GM21390 (cell line): ENCODE measurements around the gene LOC101059915.

Source experiments
- ATAC-seq: cut with Tn5 transposase; IDR thresholded peaks from one replicate; pipeline ENCODE4 v1.9.1; 2021; ENCODE audit not compliant: unreplicated experiment

Gene LOC101059915

GRCh38 chrX:71667328-71668247, at the start of gene LOC101059915:
Gene LOC101059915 (plus strand): TSS chrX:71667546.
- ATAC-seq: no peak

- ATAC-seq: no peak
Measured at GRCh38 chrX:71617742-71618141, 49.6 kb upstream of the LOC101059915 start.

DNA sequence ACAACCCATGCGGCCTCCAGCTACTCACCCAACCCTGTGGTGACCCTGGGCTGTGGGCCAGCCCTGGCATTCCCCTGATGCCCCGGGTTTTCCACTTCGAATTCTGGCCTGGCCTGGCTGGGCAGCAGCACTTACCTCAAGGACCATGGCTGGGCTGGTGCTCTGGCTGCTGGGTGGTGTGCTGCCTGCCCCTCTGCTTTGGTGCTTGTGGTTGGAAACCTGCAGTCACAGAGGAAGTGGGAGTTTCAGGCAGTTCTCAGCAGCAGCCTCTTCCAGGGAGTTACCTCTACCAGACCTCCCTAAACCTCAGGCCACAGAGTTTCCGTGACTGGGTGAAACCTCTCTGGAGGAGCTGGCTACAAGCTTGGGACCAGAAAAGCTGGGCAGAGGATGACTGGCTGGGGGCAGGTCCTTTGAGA, 49.0 kb upstream of the LOC101059915 start, which contains the start of gene CXCR3:
Gene CXCR3, minus strand, starts transcription at position 209 of the 419 bp plus-strand sequence. Its CDS starts 62 bp downstream, at position 147.
- ATAC-seq: peak; percentile 56

GRCh38 chrX:71618787-71619186, 48.6 kb upstream of the LOC101059915 start:
- no peak for ATAC-seq

DNA sequence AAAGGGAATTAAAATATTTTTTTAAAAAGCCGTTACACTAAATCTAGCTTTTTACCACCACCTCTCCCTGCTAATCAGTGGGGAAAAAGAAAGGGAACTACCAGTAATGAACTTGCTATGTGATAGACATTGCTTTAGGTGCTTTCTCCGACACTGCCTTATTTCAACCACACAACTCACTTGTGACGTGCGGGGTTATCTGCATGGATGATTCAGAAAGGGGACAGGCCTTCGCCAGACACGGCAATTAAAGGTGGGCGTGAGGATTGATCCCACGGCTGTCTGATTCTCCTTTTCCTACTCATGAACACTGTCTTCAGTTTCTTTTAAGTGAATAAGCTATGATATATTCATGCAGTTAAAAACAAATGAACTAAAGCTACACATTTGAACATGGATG, 48.2 kb upstream of the LOC101059915 start:
- no peak for ATAC-seq

- ATAC-seq: no peak
Measured at GRCh38 chrX:71619986-71620385, 47.4 kb upstream of the LOC101059915 start.

DNA sequence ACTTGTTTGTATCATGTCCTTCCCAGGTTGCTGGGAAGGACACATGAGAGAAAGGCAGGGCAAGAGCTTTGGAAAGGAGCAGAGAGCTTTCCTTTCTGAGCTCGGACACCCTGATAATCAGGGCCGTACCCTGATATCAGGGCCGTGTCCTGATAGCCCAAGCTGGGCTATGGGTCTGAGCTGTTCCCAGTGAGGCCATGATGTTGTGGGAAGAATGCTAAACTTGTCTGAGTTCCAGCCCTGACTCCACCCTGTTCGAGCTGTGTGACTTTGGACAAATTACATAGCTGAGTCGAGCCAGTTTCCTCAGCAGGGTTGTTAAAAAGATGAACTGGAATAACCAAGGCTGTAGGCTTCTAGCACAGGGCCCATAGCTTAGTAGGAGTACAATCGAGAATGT, 45.7 kb upstream of the LOC101059915 start:
- ATAC-seq: no peak

- no peak for ATAC-seq
Measured at GRCh38 chrX:71622032-71622575, 45.2 kb upstream of the LOC101059915 start.

GRCh38 chrX:71622576-71623450, 44.5 kb upstream of the LOC101059915 start:
- ATAC-seq: peak; percentile 53

GRCh38 chrX:71623714-71624113, 43.6 kb upstream of the LOC101059915 start:
- no peak for ATAC-seq

- no peak for ATAC-seq
Measured at GRCh38 chrX:71625471-71625870, 41.9 kb upstream of the LOC101059915 start.

DNA sequence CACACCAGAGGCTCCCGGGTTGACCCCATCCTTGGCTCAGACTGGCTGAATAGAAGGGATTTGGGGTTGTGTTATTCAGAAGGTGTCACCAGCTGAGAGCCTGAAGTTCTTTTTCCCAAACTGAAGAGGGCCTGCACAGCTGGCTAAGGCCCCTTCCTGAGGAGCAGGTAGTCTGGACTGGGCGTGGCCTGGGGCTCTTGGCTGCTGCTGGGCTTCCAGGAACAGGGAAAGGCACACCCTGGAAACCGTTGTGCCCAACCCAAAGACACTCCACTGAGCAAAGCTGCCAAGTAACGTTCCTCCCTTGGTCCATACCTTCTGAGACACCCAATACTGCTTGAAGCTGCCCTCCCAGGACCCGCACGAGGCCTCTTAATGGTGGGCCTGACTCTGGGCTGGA, 40.8 kb upstream of the LOC101059915 start:
- no peak for ATAC-seq

DNA sequence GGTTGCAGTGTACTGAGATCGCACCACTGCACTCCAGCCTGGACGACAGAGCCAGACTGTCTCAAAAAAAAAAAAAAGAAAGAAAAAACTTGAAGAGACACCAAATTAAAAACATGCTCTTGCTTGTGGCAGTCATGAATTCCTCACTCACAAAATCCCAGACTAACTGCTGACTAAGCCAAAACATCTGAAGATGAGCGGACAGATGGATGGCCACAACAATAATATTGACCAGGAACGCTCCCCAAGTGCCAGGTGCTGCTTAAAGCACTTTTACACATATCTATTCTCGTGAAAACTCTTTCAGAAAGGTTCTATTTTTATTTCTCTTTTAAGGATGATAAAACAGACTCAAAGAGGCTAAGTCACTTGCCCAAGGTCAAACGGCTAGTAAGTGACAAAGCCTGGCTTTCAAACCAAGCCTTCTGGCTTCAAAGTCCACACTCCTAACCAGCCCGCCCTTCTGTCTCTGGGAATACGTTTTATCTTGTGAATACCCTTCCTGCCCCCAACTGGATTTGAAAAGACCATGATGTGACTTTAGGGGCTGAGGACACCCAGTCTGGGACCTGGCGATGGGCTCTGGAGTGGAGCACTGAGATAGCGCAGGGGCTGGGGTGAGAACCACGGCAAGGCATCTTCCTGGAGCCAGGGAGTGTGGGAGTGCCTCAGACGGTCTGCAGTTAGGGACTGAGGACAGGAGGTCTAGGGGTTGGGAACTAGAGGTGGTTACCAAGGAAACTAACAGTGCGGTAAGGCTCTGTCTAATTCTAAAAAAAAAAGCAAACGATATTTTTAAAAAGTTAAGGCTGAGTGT, 39.5 kb upstream of the LOC101059915 start:
- no peak for ATAC-seq

- ATAC-seq: peak; percentile 68
Measured at GRCh38 chrX:71629467-71629866, 37.9 kb upstream of the LOC101059915 start.

- no peak for ATAC-seq
Measured at GRCh38 chrX:71632923-71633657, 34.3 kb upstream of the LOC101059915 start.

GRCh38 chrX:71634366-71634765, 33.0 kb upstream of the LOC101059915 start:
- ATAC-seq: no peak

DNA sequence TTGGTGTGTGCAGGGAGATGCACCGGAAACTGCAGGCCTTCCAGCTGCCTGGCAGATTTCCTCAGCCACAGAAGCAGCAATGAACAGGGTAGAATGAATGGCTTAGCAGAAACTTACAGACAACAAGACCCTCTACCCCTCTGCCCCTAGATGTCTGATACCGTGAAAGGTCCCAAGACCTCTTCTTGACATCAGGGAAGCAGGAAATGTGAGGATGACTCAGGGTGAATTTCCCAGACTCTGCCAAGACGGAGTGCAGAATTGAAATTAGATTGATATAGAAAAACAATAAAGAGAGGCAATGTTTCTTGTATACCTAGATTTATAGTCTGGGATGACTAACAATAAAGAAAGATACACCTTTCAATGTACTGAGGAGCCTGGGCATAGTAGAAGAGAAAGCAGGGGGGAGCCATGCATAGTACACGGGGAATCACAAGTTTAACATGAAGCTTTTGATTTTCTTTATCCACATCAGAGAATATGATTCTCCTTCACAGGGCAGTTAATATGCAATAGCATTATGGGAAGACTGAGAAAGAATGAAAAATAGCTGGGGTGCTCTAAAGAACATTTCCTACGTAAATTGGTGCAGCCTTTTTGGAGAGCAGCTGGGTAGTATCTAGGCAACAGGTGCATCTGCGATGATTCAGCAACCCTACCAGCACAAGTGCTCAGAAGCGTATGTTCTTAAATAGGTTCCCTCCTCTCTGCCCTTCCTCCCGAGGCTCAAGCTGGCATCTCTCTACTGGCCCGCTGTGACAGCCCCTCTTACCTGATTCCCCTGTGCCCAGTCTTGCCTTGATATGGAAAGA, 30.7 kb upstream of the LOC101059915 start:
- ATAC-seq: peak; percentile 54

GRCh38 chrX:71637253-71637618, 30.1 kb upstream of the LOC101059915 start:
- ATAC-seq: peak; percentile 25

GRCh38 chrX:71637848-71638247, 29.5 kb upstream of the LOC101059915 start:
- peak; percentile 54 for ATAC-seq
